IMR-90 (cell line): ENCODE data around the gene KLK10. TPM values are rescaled to one million over a fixed set of nuclear protein-coding genes. Genes with fewer than 3 reads are reported as not detected.
A peak's percentile ranks its signal among the peaks of the same experiment; 100 is the strongest.

Source experiments
- ATAC-seq: fragments of 200-7000 bp; cut with Tn5 transposase; 2 replicates; pipeline ENCODE4 v1.9.1; 2020; ENCODE audit warnings: low read depth, mild to moderate bottlenecking, moderate library complexity
- BruUV-seq: library from RNA; stranded (reverse); fragments of 400-500 nt; replicated peaks from 2 replicates; lab custom pipeline; 2021; lab: Mats Ljungman, UMichigan
- CTCF ChIA-PET: fragments of 300-600 bp; formaldehyde crosslinking; extraction: SDS; loops from one replicate; lab custom pipeline; 2021; ENCODE audit warnings: antibody characterized with exemption; lab: Yijun Ruan, JAX
- POLR2A ChIA-PET: fragments of 300-600 bp; sonication (Branson Sonifier 250); formaldehyde crosslinking; loops from one replicate; lab custom pipeline; 2022; ENCODE audit warnings: antibody characterized with exemption; ENCODE audit not compliant: unreplicated experiment; lab: Charles Lee
- DNase-seq: peaks from one replicate; pipeline ENCODE4 v3.0.0; 2013
- H2AFZ ChIP-seq: replicated peaks from 2 replicates; pipeline ENCODE3; 2013; ENCODE audit warnings: low read length, mild to moderate bottlenecking; ENCODE audit not compliant: poor library complexity
- H2AK5ac ChIP-seq: 2 replicates; pipeline ENCODE4 v1.6.1; 2013; ENCODE audit warnings: low read depth, low read length, inconsistent platforms
- H2AK9ac ChIP-seq: replicated peaks from 2 replicates; pipeline ENCODE3; 2013; ENCODE audit warnings: mild to moderate bottlenecking, low read depth, low read length, moderate library complexity; ENCODE audit not compliant: poor library complexity
- H2BK120ac ChIP-seq: 2 replicates; pipeline ENCODE4 v1.6.1; 2013; ENCODE audit warnings: low read depth, low read length, inconsistent platforms
- H2BK15ac ChIP-seq: 3 replicates; pipeline ENCODE4 v1.6.1; 2013; ENCODE audit warnings: low read depth, low read length, inconsistent platforms
- H2BK20ac ChIP-seq: 2 replicates; pipeline ENCODE4 v1.6.1; 2013; ENCODE audit warnings: low read depth, mild to moderate bottlenecking, inconsistent platforms, low read length, moderate library complexity
- H2BK5ac ChIP-seq: 2 replicates; pipeline ENCODE4 v1.6.1; 2013; ENCODE audit warnings: mild to moderate bottlenecking, low read depth, low read length, inconsistent platforms; ENCODE audit not compliant: poor library complexity, severe bottlenecking
- H3K14ac ChIP-seq: replicated peaks from 2 replicates; pipeline ENCODE4 v1.6.1; 2013; ENCODE audit warnings: low read depth, low read length, inconsistent platforms
- H3K18ac ChIP-seq: 2 replicates; pipeline ENCODE4 v1.6.1; 2013; ENCODE audit warnings: low read depth, low read length, control low read depth
- H3K23ac ChIP-seq: 2 replicates; pipeline ENCODE4 v1.6.1; 2013; ENCODE audit warnings: low read depth, low read length, inconsistent platforms
- H3K27ac ChIP-seq: 2 replicates; pipeline ENCODE4 v1.5.1; 2013; ENCODE audit warnings: mild to moderate bottlenecking, control low read depth, low read length; ENCODE audit not compliant: insufficient read depth
- H3K27me3 ChIP-seq: 2 replicates; pipeline ENCODE4 v1.6.1; 2013; ENCODE audit warnings: low read length; ENCODE audit not compliant: control insufficient read depth, insufficient read depth
- H3K36me3 ChIP-seq: 2 replicates; pipeline ENCODE4 v1.6.1; 2013; ENCODE audit warnings: low read length, mixed read lengths; ENCODE audit not compliant: control insufficient read depth, insufficient read depth
- H3K4ac ChIP-seq: 2 replicates; pipeline ENCODE4 v1.6.1; 2013; ENCODE audit warnings: low read depth, low read length, inconsistent platforms
- H3K4me1 ChIP-seq: 2 replicates; pipeline ENCODE4 v1.6.1; 2013; ENCODE audit warnings: low read length, mixed read lengths; ENCODE audit not compliant: control insufficient read depth, insufficient read depth
- H3K4me2 ChIP-seq: 2 replicates; pipeline ENCODE4 v1.6.1; 2013; ENCODE audit warnings: low read depth, mild to moderate bottlenecking, control low read depth, low read length, moderate library complexity
- H3K4me3 ChIP-seq: 2 replicates; pipeline ENCODE4 v1.5.1; 2013; ENCODE audit warnings: low read depth, mild to moderate bottlenecking, control low read depth, low read length, moderate library complexity; ENCODE audit not compliant: insufficient read depth
- H3K56ac ChIP-seq: 2 replicates; pipeline ENCODE4 v1.6.1; 2013; ENCODE audit warnings: low read length, inconsistent platforms; ENCODE audit not compliant: insufficient read depth; ENCODE audit errors: extremely low read depth
- H3K79me1 ChIP-seq, 2 experiments: 2 replicates each; pipeline ENCODE4 v1.6.1; 2013; ENCODE audit warnings: low read length in 2 of 2, inconsistent platforms in 1 of 2, low read depth in 1 of 2
- H3K9ac ChIP-seq: 2 replicates; pipeline ENCODE4 v1.6.1; 2013; ENCODE audit warnings: low read depth, low read length, control low read depth
- H3K9me1 ChIP-seq: 2 replicates; pipeline ENCODE4 v1.6.1; 2013; ENCODE audit warnings: low read length, inconsistent platforms; ENCODE audit not compliant: insufficient read depth
- H3K9me3 ChIP-seq: 2 replicates; pipeline ENCODE4 v1.6.1; 2013; ENCODE audit warnings: low read length; ENCODE audit not compliant: control insufficient read depth, insufficient read depth
- H4K20me1 ChIP-seq: 2 replicates; pipeline ENCODE4 v1.6.1; 2013; ENCODE audit warnings: low read length, inconsistent platforms; ENCODE audit not compliant: insufficient read depth
- H4K5ac ChIP-seq: 2 replicates; pipeline ENCODE4 v1.6.1; 2013; ENCODE audit warnings: mild to moderate bottlenecking, low read depth, low read length, control low read depth
- H4K8ac ChIP-seq, 2 experiments: 2 replicates each; pipeline ENCODE4 v1.6.1; 2013; ENCODE audit warnings: low read depth in 2 of 2, low read length in 2 of 2, control low read depth in 1 of 2, inconsistent platforms in 1 of 2
- H4K91ac ChIP-seq: 2 replicates; pipeline ENCODE4 v1.6.1; 2013; ENCODE audit warnings: low read depth, low read length, inconsistent platforms; ENCODE audit not compliant: insufficient read depth
- CHD1 ChIP-seq: IDR thresholded peaks from 2 replicates; pipeline ENCODE4 v1.6.1; 2012; ENCODE audit warnings: low read depth, low read length, improper control_type of control experiment
- MAZ ChIP-seq: IDR thresholded peaks from 2 replicates; pipeline ENCODE4 v1.6.1; 2012; ENCODE audit warnings: low read depth, mild to moderate bottlenecking, low read length, improper control_type of control experiment, moderate library complexity, borderline replicate concordance
- NFE2L2 ChIP-seq: fragments of 150-350 bp; IDR thresholded peaks from 2 replicates; pipeline ENCODE4 v1.6.1; 2016; ENCODE audit warnings: low read depth, mild to moderate bottlenecking, low read length
- WGBS, 2 experiments: methylation state at CpG; one replicate each; pipeline versions ENCODE4 v1.1.5 to v1.1.7; 2013; ENCODE audit warnings: missing lambda C conversion rate in 2 of 2; ENCODE audit not compliant: insufficient read length in 1 of 2; ENCODE audit errors: extremely low coverage in 2 of 2; 5-methylcytosine and 5-hydroxymethylcytosine counted together
- dilution Hi-C: fragments of 300-500 bp; cut with HindIII; formaldehyde crosslinking; loops from one replicate; pipeline ENCODE4 v1.14.3; 2018; ENCODE audit warnings: low sequenced_read_pairs; ENCODE audit not compliant: unreplicated experiment
- in situ Hi-C: fragments of 300-500 bp; cut with MboI; formaldehyde crosslinking; loops from 3 replicates; pipeline ENCODE4 v1.14.3; 2019; ENCODE audit warnings: low sequenced_read_pairs, inconsistent platforms, mixed read lengths
- intact Hi-C: fragments of 100-400 bp; cut with micrococcal nuclease; formaldehyde crosslinking; loops from 2 replicates; pipeline ENCODE4 v1.10.0; 2022
- polyA plus RNA-seq, 3 experiments: library from polyadenylated mRNA; depleted of rRNA; stranded (reverse); fragments of >200 nt; gene quantifications; 2 replicates each; pipeline ENCODE4 v1.2.3, GENCODE V29; 2012; ENCODE audit warnings: low replicate concordance in 1 of 3
- total RNA-seq: library from RNA; depleted of rRNA; stranded (reverse); fragments of >200 nt; gene quantifications from 2 replicates; pipeline ENCODE4 v1.2.3, GENCODE V29; 2012

The KLK10 gene
- total and polyA plus RNA-seq, 2 of the 4 experiments (the other 2 are of a cell fraction): not detected

GRCh38 chr19:50969413-50969760 lies 50.1 kb downstream of the KLK10 start, which contains the start of gene KLK6:
Gene KLK6, minus strand, starts transcription at chr19:50969591. Its CDS starts 1,487 bp downstream, at chr19:50968104.
- no peak within 1 kb of the TSS for H3K56ac ChIP-seq
- WGBS, 2 experiments: 47% methylated on average over 10 of the region's 19 CpGs; no CpG with 5 or more reads in 1 of the 2 experiments
- POLR2A ChIA-PET: no interaction called here

More at GRCh38 chr19:50969413-50969760, 50.1 kb downstream of the KLK10 start, which contains the start of gene KLK6:
- no peak within 1 kb of the TSS for H3K9ac ChIP-seq
- dilution Hi-C loops: no loop called here
- in situ Hi-C loops: no loop called here
- no peak within 1 kb of the TSS for H3K4me2 ChIP-seq
- H2BK120ac ChIP-seq: no peak within 1 kb of the TSS
- no peaks in the 10 kb centered on the region for H3K79me1 ChIP-seq
- H2AK9ac ChIP-seq: no peak within 1 kb of the TSS
- peaks cover 3% of the 10 kb centered on the region for H3K9me3 ChIP-seq
- no TSS peak for BruUV-seq
- no peak within 1 kb of the TSS for H3K18ac ChIP-seq
- no peak within 1 kb of the TSS for H4K5ac ChIP-seq
- H4K8ac ChIP-seq: no peak within 1 kb of the TSS
- no peak within 1 kb of the TSS for H3K14ac ChIP-seq
- TF ChIP-seq NFE2L2: no peak
- TF ChIP-seq CHD1: no peak
- TF ChIP-seq MAZ: no peak
- no peaks in the 10 kb centered on the region for H3K36me3 ChIP-seq
- no peak within 1 kb of the TSS for H2BK15ac ChIP-seq
- no peak within 1 kb of the TSS for H3K4ac ChIP-seq
- H4K20me1 ChIP-seq: no peaks in the 10 kb centered on the region
- H2BK20ac ChIP-seq: no peak within 1 kb of the TSS
- no peak within 1 kb of the TSS for H2BK5ac ChIP-seq
- H2AFZ ChIP-seq: peak within 1 kb of the TSS; percentile 21
- no peak within 1 kb of the TSS for H4K91ac ChIP-seq
- intact Hi-C loops: no loop called here
- H3K23ac ChIP-seq: no peak within 1 kb of the TSS
- no peak within 1 kb of the TSS for H3K4me3 ChIP-seq
- H3K27me3 ChIP-seq: no peaks in the 10 kb centered on the region
- DNase-seq (no peak), ATAC-seq (no peak)
- CTCF ChIA-PET: no interaction called here
- H3K27ac ChIP-seq: no peak within 1 kb of the TSS
- H3K4me1 ChIP-seq: no peaks in the 10 kb centered on the region
- no peak within 1 kb of the TSS for H2AK5ac ChIP-seq
- H3K9me1 ChIP-seq: no peaks in the 10 kb centered on the region
